GM23338 (cell line): ENCODE results near the gene GPN2. TPM values are rescaled to one million over a fixed set of nuclear protein-coding genes. Genes with fewer than 3 reads are reported as not detected.

ENCODE experiments used
- ATAC-seq: fragments of 200-7000 bp; cut with Tn5 transposase; 3 replicates; pipeline ENCODE4 v1.9.1; 2020
- DNase-seq: peaks from one replicate; pipeline ENCODE4 v3.0.0-alpha.2; 2015; ENCODE audit warnings: low spot score
- H2AFZ ChIP-seq: fragments of 200-600 bp; sonication (generic); 2 replicates; pipeline ENCODE4 v1.8.0; 2016; ENCODE audit warnings: antibody characterized with exemption, mild to moderate bottlenecking, moderate library complexity
- H3F3A ChIP-seq: fragments of 200-600 bp; sonication (generic); replicated peaks from 2 replicates; pipeline ENCODE4 v1.8.0; 2017; ENCODE audit warnings: antibody characterized with exemption, mixed run types, low read depth
- H3K27ac ChIP-seq: fragments of 200-600 bp; sonication (generic); 2 replicates; pipeline ENCODE4 v1.6.1; 2016; ENCODE audit warnings: low read depth
- H3K27me3 ChIP-seq: fragments of 200-600 bp; sonication (generic); 2 replicates; pipeline ENCODE4 v1.8.0; 2016; ENCODE audit warnings: mild to moderate bottlenecking, mixed run types, moderate library complexity; ENCODE audit not compliant: insufficient read depth
- H3K36me3 ChIP-seq: fragments of 200-600 bp; sonication (generic); 2 replicates; pipeline ENCODE4 v1.8.0; 2016; ENCODE audit warnings: mild to moderate bottlenecking; ENCODE audit not compliant: insufficient read depth
- H3K4me1 ChIP-seq: fragments of 200-600 bp; sonication (generic); 2 replicates; pipeline ENCODE4 v1.8.0; 2016; ENCODE audit warnings: mild to moderate bottlenecking, moderate library complexity; ENCODE audit not compliant: insufficient read depth
- H3K4me2 ChIP-seq: fragments of 200-600 bp; sonication (generic); 2 replicates; pipeline ENCODE4 v1.7.1; 2017; ENCODE audit warnings: mixed run types
- H3K4me3 ChIP-seq: fragments of 200-600 bp; sonication (generic); 2 replicates; pipeline ENCODE4 v1.6.1; 2016; ENCODE audit warnings: mixed run types
- H3K79me2 ChIP-seq: fragments of 200-600 bp; sonication (generic); replicated peaks from 2 replicates; pipeline ENCODE4 v1.8.0; 2017; ENCODE audit warnings: mild to moderate bottlenecking; ENCODE audit not compliant: insufficient read depth
- H3K9me2 ChIP-seq: fragments of 200-600 bp; sonication (generic); 2 replicates; pipeline ENCODE4 v1.8.0; 2017; ENCODE audit not compliant: insufficient read depth
- H4K20me1 ChIP-seq: fragments of 200-600 bp; sonication (generic); replicated peaks from 2 replicates; pipeline ENCODE4 v1.8.0; 2017; ENCODE audit warnings: mild to moderate bottlenecking; ENCODE audit not compliant: insufficient read depth
- H3K27ac Mint-ChIP-seq: 2 replicates; pipeline ENCODE4 v1.8.0; 2020; ENCODE audit warnings: inconsistent platforms, mild to moderate bottlenecking, moderate library complexity, mixed read lengths
- H3K27me3 Mint-ChIP-seq: 3 replicates; pipeline ENCODE4 v1.8.0; 2022; ENCODE audit warnings: low read depth, mild to moderate bottlenecking, moderate library complexity, mixed read lengths, inconsistent platforms; ENCODE audit not compliant: insufficient read depth, poor library complexity
- H3K36me3 Mint-ChIP-seq: 3 replicates; pipeline ENCODE4 v1.8.0; 2021; ENCODE audit warnings: low read depth, mild to moderate bottlenecking, inconsistent platforms, moderate library complexity, mixed read lengths
- H3K4me1 Mint-ChIP-seq: 3 replicates; pipeline ENCODE4 v1.8.0; 2020; ENCODE audit warnings: mild to moderate bottlenecking, inconsistent platforms, mixed read lengths
- H3K4me3 Mint-ChIP-seq: 3 replicates; pipeline ENCODE4 v1.8.0; 2021; ENCODE audit warnings: moderate library complexity, mild to moderate bottlenecking, inconsistent platforms, mixed read lengths
- H3K9me3 Mint-ChIP-seq: 3 replicates; pipeline ENCODE4 v1.8.0; 2020; ENCODE audit warnings: moderate library complexity, mild to moderate bottlenecking, inconsistent platforms, mixed read lengths
- CREB1 ChIP-seq: fragments of 250-450 bp; sonication (Bioruptor Pico); IDR thresholded peaks from 2 replicates; pipeline ENCODE4 v1.5.0; 2020; ENCODE audit warnings: low read depth, mild to moderate bottlenecking, moderate library complexity
- EZH2phosphoT487 ChIP-seq: fragments of 200-600 bp; sonication (generic); IDR thresholded peaks from one replicate; pipeline ENCODE4 v1.8.1; 2018; ENCODE audit warnings: antibody characterized with exemption; ENCODE audit not compliant: unreplicated experiment
- NANOG ChIP-seq: IDR thresholded peaks from 2 replicates; pipeline ENCODE4 v1.6.1; 2016; ENCODE audit warnings: antibody characterized with exemption, borderline replicate concordance
- POLR2AphosphoS5 ChIP-seq: IDR thresholded peaks from 2 replicates; pipeline ENCODE4 v1.6.1; 2016; ENCODE audit warnings: antibody characterized with exemption, low read depth
- STAT1 ChIP-seq: IDR thresholded peaks from one replicate; pipeline ENCODE4 v1.6.1; 2016; ENCODE audit warnings: antibody characterized with exemption; ENCODE audit not compliant: unreplicated experiment
- ZNF114 ChIP-seq: fragments of 250-450 bp; sonication (Bioruptor Pico); IDR thresholded peaks from 2 replicates; pipeline ENCODE4 v1.5.0; 2020; ENCODE audit warnings: mild to moderate bottlenecking, moderate library complexity
- long read RNA-seq: library from polyadenylated mRNA; unstranded; transcript quantifications from one replicate; pipeline ENCODE4 v2.0.0, GENCODE V29; 2020; ENCODE audit not compliant: unreplicated experiment
- polyA plus RNA-seq: library from polyadenylated mRNA; unstranded; fragments of >200 nt; fragmentation: Nextera tagmentation; extraction: Ambion mirVana; gene quantifications from 2 replicates; pipeline ENCODE4 v1.2.1, GENCODE V29; 2016
- total RNA-seq: library from RNA; depleted of rRNA; stranded (reverse); fragments of >200 nt; shearing (Covaris generic); gene quantifications from 2 replicates; pipeline ENCODE4 v1.2.3, GENCODE V29; 2014; rRNA removed
- TF ChIP-seq, protein P1 (sequence below): IDR thresholded peaks from 2 replicates; pipeline ENCODE4 v1.6.1; 2016; ENCODE audit warnings: antibody characterized with exemption
- TF ChIP-seq, protein P2 (sequence below): fragments of 250-450 bp; sonication (Bioruptor Pico); IDR thresholded peaks from 2 replicates; pipeline ENCODE4 v1.5.0; 2020; ENCODE audit warnings: mild to moderate bottlenecking, moderate library complexity

Gene GPN2
- total RNA-seq (10.1 and 13.8 TPM in 2 replicates), polyA plus RNA-seq (18.2 and 19.4 TPM in 2 replicates)
- long read RNA-seq, full-length matches to known transcripts: 27 of 31 reads
- long read RNA-seq, partial matches to known transcripts: 1 of 31 reads
- long read RNA-seq, other reads (novel, unspliced or antisense): 3 of 31 reads

DNA sequence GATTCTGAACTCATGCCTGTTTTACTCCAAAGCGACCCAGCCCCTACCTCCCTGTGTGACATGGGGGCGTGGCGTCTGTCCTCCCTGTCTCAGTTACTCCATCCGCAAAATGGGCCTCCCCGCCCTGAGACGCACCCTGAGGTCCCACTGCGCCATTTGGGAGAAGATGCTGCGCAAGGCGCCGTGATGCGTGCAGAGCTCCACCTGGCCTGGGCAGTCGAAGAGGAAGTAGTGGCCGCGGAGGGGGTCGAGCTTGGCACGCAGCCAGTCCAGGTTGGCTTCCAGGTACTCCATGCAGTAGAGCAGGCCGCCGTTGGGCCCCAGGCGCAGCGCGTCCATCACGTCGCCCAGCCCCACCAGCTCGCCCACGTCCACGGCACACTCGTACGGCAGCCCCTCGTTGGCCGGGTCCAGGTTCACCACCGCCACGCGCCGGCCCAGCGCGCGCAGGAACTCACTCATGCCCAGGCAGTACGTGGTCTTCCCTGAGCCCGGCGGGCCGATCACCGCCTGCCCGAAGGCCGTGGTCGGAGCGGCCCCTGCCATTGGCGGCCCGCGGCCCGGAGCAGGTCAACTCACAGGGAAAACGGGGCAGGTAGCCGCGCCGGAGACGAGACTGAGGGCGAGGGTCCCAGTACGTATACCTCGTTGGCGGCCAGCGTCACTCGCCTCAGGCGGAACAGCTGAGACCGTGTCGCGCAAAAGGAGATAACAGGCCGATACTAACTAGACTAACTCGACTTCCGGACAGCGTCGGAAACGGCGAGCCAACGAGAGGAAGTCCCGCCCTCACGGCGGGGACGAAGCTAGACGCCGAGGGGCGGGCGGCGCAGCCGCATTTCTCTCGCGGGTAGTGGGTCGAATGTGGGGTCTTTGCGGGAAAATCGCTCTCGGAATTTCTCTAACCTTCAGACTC lies at the start of gene GPN2:
GPN2 (minus strand) TSS at position 733 of the 916 bp plus-strand sequence; CDS start at position 546, 187 bp downstream.
- peaks cover 5% of the 10 kb centered on the region; the same call in 2 of the 3 replicates for H3K4me1 Mint-ChIP-seq
- peak; percentile 94 for ATAC-seq
- H3K27ac Mint-ChIP-seq: peak within 1 kb of the TSS; percentile 92

DNA sequence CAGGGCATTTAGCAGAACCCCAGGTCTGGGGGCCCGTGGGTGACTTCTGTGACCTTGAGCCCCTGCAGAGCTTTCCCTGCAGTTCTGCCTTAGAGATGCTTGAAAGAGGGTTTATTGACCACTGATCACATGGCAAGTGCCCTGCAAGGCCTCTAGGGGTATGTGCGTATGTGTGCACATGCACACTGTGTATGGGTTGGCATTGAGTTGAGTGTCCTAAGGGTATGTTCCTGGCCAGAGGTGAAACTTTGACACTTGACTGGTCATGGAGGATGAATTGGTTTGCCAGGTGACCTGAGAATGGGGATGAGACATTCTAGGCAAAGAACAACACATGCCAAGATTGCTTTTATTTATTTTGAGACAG lies 48.6 kb upstream of the GPN2 start:
- no peak overlapping the region for H3K4me2 ChIP-seq
- H3K79me2 ChIP-seq: peaks cover 35% of the 10 kb centered on the region
- no peak overlapping the region for H3K27ac ChIP-seq
- H3F3A ChIP-seq: peaks cover 12% of the 10 kb centered on the region; the same call in 1 of the 2 replicates
- H3K27me3 ChIP-seq: no peaks in the 10 kb centered on the region
- H3K4me1 ChIP-seq: 0 out of 2 replicates have a peak, but pooled peaks cover 7% of the 10 kb centered on the region
- no peak overlapping the region for H3K4me3 Mint-ChIP-seq
- no peak overlapping the region for H3K4me3 ChIP-seq
- DNase-seq (no peak), ATAC-seq (no peak)
- H3K27ac Mint-ChIP-seq: peak overlapping the region; percentile 79
- no peaks in the 10 kb centered on the region for H3K9me3 Mint-ChIP-seq
- H3K27me3 Mint-ChIP-seq: peaks cover 3% of the 10 kb centered on the region
- no peaks in the 10 kb centered on the region for H3K9me2 ChIP-seq
- H3K36me3 Mint-ChIP-seq: peaks cover 63% of the 10 kb centered on the region
- H3K36me3 ChIP-seq: peaks cover 29% of the 10 kb centered on the region
- H2AFZ ChIP-seq: no peak overlapping the region
- 0 out of 3 replicates have a peak, but pooled peaks cover 3% of the 10 kb centered on the region for H3K4me1 Mint-ChIP-seq
- H4K20me1 ChIP-seq: peaks cover 17% of the 10 kb centered on the region
- TF ChIP-seq, protein P1, sequence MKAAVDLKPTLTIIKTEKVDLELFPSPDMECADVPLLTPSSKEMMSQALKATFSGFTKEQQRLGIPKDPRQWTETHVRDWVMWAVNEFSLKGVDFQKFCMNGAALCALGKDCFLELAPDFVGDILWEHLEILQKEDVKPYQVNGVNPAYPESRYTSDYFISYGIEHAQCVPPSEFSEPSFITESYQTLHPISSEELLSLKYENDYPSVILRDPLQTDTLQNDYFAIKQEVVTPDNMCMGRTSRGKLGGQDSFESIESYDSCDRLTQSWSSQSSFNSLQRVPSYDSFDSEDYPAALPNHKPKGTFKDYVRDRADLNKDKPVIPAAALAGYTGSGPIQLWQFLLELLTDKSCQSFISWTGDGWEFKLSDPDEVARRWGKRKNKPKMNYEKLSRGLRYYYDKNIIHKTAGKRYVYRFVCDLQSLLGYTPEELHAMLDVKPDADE: no peak
- TF ChIP-seq NANOG (no peak), CREB1 (no peak), EZH2phosphoT487 (no peak)
- TF ChIP-seq, protein P2, sequence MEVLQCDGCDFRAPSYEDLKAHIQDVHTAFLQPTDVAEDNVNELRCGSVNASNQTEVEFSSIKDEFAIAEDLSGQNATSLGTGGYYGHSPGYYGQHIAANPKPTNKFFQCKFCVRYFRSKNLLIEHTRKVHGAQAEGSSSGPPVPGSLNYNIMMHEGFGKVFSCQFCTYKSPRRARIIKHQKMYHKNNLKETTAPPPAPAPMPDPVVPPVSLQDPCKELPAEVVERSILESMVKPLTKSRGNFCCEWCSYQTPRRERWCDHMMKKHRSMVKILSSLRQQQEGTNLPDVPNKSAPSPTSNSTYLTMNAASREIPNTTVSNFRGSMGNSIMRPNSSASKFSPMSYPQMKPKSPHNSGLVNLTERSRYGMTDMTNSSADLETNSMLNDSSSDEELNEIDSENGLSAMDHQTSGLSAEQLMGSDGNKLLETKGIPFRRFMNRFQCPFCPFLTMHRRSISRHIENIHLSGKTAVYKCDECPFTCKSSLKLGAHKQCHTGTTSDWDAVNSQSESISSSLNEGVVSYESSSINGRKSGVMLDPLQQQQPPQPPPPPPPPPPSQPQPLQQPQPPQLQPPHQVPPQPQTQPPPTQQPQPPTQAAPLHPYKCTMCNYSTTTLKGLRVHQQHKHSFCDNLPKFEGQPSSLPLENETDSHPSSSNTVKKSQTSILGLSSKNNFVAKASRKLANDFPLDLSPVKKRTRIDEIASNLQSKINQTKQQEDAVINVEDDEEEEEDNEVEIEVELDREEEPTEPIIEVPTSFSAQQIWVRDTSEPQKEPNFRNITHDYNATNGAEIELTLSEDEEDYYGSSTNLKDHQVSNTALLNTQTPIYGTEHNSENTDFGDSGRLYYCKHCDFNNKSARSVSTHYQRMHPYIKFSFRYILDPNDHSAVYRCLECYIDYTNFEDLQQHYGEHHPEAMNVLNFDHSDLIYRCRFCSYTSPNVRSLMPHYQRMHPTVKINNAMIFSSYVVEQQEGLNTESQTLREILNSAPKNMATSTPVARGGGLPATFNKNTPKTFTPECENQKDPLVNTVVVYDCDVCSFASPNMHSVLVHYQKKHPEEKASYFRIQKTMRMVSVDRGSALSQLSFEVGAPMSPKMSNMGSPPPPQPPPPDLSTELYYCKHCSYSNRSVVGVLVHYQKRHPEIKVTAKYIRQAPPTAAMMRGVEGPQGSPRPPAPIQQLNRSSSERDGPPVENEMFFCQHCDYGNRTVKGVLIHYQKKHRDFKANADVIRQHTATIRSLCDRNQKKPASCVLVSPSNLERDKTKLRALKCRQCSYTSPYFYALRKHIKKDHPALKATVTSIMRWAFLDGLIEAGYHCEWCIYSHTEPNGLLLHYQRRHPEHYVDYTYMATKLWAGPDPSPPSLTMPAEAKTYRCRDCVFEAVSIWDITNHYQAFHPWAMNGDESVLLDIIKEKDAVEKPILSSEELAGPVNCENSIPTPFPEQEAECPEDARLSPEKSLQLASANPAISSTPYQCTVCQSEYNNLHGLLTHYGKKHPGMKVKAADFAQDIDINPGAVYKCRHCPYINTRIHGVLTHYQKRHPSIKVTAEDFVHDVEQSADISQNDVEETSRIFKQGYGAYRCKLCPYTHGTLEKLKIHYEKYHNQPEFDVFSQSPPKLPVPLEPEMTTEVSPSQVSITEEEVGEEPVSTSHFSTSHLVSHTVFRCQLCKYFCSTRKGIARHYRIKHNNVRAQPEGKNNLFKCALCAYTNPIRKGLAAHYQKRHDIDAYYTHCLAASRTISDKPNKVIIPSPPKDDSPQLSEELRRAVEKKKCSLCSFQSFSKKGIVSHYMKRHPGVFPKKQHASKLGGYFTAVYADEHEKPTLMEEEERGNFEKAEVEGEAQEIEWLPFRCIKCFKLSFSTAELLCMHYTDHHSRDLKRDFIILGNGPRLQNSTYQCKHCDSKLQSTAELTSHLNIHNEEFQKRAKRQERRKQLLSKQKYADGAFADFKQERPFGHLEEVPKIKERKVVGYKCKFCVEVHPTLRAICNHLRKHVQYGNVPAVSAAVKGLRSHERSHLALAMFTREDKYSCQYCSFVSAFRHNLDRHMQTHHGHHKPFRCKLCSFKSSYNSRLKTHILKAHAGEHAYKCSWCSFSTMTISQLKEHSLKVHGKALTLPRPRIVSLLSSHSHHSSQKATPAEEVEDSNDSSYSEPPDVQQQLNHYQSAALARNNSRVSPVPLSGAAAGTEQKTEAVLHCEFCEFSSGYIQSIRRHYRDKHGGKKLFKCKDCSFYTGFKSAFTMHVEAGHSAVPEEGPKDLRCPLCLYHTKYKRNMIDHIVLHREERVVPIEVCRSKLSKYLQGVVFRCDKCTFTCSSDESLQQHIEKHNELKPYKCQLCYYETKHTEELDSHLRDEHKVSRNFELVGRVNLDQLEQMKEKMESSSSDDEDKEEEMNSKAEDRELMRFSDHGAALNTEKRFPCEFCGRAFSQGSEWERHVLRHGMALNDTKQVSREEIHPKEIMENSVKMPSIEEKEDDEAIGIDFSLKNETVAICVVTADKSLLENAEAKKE (CRISPR knock-in tag): no peak

More for the DNA sequence above, at the start of gene GPN2:
- H3K36me3 Mint-ChIP-seq: peaks cover 61% of the 10 kb centered on the region
- H3F3A ChIP-seq: peaks cover 26% of the 10 kb centered on the region
- TF ChIP-seq CREB1 (peak; percentile 56; the same call in 1 of the 2 replicates), ZNF114 (CRISPR knock-in tag) (no peak), EZH2phosphoT487 (no peak), STAT1 (no peak), POLR2AphosphoS5 (peak; percentile 95)
- TF ChIP-seq, protein P1: peak; percentile 43; the same call in 1 of the 2 replicates
- H2AFZ ChIP-seq: peak within 1 kb of the TSS; percentile 95
- peaks cover 33% of the 10 kb centered on the region for H3K36me3 ChIP-seq
- H3K9me3 Mint-ChIP-seq: no peaks in the 10 kb centered on the region
- no peaks in the 10 kb centered on the region for H3K4me1 ChIP-seq
- DNase-seq: peak; percentile 86
- H4K20me1 ChIP-seq: 0 out of 2 replicates have a peak, but pooled peaks cover 6% of the 10 kb centered on the region
- H3K9me2 ChIP-seq: no peaks in the 10 kb centered on the region
- peak within 1 kb of the TSS; percentile 91 for H3K4me3 ChIP-seq
- peak within 1 kb of the TSS; percentile 92 for H3K4me3 Mint-ChIP-seq
- H3K4me2 ChIP-seq: peak within 1 kb of the TSS; percentile 94
- H3K79me2 ChIP-seq: peaks cover 10% of the 10 kb centered on the region
- peak within 1 kb of the TSS; percentile 84 for H3K27ac ChIP-seq
- H3K27me3 ChIP-seq: no peaks in the 10 kb centered on the region
- peaks cover 12% of the 10 kb centered on the region for H3K27me3 Mint-ChIP-seq
